HK-2 (cell line): Measurements from ENCODE around the gene CPXM2.

Source experiments
- DNase-seq: peaks from one replicate; pipeline ENCODE4 v3.0.0-alpha.2; 2018; ENCODE audit not compliant: unreplicated experiment

Gene CPXM2

GRCh38 chr10:123870260-123870659 lies 21.3 kb downstream of the CPXM2 start:
- peak; percentile 28 for DNase-seq

GRCh38 chr10:123869020-123869414 lies 22.6 kb downstream of the CPXM2 start:
- DNase-seq = no peak

DNA sequence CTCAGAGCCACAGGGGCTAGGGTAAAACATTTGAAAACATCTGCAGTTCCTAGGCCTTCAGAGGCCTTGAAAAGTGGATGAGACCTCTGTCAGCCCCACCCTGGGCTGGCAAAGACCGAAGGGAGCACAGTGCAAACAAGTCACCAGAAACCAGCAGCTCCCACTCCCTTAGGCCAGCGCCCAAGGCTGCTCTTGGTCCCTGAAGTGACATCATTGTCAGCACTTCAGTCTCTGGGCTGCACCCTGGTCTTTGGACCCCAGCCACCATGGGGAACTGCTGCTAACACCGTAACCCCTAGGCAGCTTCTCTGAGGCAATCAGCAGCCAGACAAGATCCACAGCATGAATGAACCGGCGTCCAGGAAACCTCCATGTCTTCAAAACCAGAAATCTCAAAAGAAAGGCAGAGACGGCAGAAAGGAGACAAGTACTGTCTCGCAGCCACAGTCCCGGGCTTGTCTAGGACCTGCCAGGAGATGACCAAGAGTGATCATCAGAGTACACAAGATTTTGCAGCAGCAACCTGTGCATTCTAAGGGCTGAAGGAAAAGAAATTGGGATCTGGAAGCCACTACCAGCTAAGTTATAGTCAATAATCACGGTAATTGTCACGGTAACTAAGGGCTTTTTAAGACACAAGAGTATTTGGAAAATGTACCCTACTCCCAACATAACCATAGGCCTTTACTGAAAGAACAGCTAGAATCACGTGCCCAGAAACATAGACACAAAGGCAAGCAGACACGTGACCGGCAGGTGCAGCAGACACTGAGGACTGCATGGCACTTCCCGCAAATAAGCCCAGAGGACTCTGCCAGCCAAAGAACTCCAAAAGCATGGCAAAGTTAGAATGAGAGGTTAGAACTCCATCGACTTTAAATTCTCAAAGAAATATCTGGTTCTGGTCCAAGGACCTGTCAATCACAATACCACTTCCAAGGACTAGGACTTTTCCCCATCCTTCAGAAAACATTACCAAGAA lies 23.3 kb downstream of the CPXM2 start:
- DNase-seq = no peak

DNA sequence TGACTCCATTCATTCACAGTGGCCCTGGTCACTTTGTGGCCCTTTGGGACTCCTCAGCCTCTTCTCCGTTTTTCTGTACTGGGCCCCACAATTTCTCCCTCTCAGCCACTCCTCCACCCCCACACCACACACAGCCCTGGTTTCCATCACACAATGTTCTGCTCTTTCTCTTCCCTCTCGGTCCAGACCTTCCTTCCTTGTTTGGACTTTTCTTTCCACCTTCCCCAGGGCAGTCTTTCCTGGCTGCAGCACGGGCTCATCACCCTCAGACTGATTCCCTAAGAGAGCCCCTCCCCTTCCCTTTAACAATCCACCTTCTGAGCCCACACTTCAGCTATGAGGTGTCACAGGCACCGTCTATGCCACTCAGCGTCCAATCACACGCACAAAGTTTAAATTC lies 25.7 kb downstream of the CPXM2 start:
- no peak for DNase-seq

DNA sequence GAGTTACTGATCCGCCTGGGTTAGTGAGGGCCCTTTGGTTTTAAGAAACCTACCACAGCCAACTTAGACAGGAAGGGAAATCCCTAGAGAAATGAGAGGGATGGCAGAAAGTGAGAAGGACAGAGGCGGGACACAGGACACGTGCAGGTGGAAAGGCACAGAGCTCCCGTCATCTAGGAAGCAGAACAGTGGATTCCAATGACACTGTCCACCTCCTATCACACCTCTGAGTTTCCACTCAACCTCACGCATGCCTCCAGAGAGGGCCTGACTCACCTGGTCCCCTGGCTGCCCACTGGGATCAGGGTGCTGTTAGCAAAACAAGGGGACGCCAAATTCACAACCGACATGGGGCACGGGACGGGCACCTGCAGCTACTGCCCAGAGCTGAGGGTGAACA lies 26.3 kb downstream of the CPXM2 start:
- no peak for DNase-seq

DNA sequence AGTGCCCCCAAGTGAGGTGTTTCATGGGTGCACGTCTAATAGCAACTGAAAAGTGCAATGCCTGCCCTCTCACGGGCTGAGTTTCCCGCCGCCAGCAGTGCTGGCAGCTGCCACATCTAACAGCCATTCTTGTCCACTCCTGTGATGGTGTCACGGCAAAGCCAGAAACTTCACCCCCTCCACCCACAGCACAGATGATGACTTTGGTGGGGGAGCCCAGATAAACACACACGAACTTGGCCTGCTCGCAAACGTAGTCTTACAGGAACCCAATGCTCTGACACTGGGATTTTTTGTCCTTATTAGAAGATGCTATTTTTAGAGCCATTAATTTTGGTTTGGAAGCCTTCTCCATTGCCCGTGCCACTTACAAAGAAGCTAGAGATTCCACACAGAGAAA lies 26.7 kb downstream of the CPXM2 start:
- DNase-seq = no peak

GRCh38 chr10:123863721-123864482 lies 27.7 kb downstream of the CPXM2 start:
- DNase-seq = no peak

- no peak for DNase-seq
These were observed 28.4 kb downstream of the CPXM2 start for GRCh38 chr10:123863183-123863575.

- DNase-seq = no peak
These were observed 29.0 kb downstream of the CPXM2 start for GRCh38 chr10:123862421-123863182.

DNA sequence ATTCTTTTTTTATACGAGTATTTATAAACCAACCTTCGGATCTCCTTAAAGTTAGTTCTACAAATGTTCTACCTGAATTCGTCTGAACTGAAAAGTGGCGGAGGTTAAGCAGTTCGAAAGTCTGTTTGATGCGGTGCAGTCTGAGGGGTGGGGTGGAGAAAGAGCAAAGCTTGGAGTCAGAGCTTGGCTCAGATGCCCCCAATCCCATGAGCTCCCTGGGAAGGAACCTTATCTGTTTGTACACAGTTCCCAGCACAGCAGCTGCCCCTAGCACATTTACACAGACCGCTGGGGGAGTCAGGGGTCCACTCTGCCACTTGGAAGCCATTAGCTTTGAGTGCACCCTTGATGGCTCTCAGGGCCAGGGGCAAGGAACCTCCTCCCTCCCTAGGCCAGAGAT lies 30.8 kb downstream of the CPXM2 start:
- DNase-seq = no peak

DNA sequence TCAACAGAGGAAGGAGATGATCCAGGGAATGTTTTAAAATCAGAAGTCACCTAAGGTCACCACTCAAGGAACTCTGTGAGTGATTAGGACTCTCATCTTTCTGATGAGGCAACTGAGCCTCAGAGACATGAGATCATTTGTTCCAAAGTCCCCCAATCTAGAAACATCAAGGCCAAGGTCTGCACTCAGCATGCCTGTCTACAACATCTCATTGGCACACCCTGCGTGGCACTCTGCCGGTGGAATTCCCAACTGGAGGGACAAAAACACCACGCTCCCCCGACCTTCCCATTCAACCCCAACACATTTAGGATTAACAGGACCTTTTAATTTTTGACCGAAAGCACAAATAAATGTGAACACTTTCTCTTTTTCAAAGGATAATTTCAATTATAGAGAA lies 31.4 kb downstream of the CPXM2 start:
- no peak for DNase-seq

DNA sequence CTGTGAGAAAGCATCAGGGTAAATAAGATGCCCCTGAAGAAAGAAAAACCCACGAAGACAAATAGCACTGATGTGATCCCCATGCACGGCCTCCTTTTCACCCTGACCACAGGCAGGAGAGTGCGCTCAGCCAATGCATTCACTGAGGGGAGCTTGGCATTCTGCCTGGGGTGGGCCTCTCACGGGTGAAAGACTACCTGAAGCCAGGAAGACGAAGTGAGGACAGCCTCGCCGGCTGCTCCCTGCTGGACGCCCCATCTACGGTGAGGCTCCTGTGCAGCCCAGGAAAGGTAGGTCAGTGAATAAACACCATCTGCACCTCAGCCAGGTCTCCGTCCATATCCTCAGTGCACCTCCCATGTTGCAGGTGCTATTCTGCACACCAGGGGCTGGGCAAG lies 32.0 kb downstream of the CPXM2 start:
- DNase-seq = no peak

DNA sequence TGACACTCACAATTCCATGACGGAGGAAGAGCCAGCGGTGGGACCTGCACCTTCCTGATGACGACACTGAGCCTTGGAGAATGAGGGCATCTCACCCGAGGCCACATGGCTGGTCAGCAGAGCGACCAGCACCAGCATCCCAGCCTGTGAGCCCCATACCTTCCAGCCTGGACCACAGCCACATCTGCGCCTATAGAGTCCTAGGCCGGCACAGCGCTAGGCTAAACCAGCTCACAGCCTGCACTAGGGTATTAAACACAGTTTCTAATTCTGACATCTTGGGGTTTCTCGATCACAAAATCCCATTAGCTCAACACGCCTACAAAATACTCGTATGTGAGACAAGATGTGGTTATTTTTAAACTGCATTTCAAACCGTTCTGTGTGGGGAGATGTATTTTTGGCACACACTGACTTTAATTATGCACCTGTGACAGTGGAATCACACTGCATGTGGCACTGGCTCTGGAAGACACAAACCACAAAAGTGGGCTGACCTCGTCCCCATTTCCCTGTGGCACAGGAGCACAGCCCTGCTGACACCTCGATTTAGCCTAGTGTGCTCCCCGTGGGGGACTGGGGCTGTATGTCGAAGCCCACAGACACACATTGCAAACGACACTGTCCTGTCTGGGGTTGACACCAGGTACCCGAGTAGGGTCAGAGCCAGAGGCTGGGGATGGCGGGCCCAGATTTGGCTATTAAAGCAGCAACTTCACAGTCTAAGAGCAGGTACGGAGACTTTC lies 32.5 kb downstream of the CPXM2 start:
- no peak for DNase-seq

GRCh38 chr10:123858077-123858681 lies 33.4 kb downstream of the CPXM2 start:
- DNase-seq = no peak

DNA sequence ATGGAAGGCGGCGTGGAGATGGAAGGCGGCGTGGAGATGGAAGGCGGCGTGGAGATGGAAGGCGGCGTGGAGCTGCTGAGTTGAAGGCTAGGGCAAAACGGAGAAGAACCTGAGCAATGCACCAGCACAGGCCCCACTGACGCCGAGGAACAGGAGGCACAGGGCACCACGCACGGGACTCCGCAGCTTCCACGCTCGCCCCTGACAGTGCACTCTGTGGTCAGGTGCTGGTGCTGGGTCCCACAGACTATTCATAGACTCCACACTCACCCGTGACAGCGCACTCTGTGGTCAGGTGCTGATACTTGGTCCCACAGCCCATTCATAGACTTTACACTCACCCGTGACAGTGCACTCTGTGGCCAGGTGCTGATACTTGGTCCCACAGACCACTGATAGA lies 34.0 kb downstream of the CPXM2 start:
- no peak for DNase-seq

- DNase-seq = no peak
These were observed 36.5 kb downstream of the CPXM2 start for GRCh38 chr10:123855008-123855684.

DNA sequence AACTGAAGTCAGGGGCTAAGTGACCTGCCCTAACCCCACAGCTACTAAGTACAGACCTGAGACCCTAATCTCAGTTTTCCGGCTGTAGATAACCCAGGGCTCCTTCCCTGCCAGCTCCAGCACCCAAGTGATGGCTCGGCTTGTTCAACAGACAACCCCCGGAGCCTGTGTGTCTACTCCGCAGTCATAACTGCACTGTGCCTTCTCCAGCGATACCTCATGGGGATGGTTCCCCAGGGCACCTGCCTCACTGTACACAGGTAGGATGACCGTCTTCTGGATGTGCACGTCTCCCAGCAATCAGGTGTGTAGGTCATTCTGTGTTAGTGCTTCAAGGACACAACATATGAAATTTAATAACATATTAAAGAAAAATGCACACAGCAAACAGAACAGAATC lies 37.1 kb downstream of the CPXM2 start:
- DNase-seq = no peak

DNA sequence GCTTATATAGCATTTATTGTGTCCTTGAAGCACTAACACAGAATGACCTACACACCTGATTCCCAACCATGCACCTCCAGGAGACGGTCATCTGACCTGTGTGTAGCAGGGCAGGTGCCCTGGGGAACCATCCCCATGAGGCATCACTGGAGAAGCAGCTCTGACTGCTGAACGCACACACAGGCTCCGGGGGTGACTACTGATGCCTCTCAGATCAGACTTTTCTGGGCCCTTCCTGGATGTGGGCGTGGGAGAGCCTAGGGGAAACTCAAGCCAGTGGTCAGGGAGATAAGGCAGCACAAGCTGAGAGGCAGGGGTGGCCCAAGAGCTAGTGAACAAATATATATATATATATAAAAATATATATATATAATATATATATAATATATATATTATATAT lies 37.6 kb downstream of the CPXM2 start:
- no peak for DNase-seq

GRCh38 chr10:123852411-123852951 lies 39.1 kb downstream of the CPXM2 start:
- no peak for DNase-seq
